ACHN (cell line): ENCODE measurements around the gene GGT5.
A peak's percentile ranks its signal among the peaks of the same experiment; 100 is the strongest.
"Not testable (repeated sequence)": the region's sequence is repeated elsewhere in the genome, so short reads cannot be mapped to it uniquely, and the experiment has no call there.

Experiments used
- DNase-seq: peaks from one replicate; pipeline ENCODE4 v3.0.0-alpha.2; 2015
- in situ Hi-C: cut with HindIII; loops from 2 replicates; pipeline ENCODE4 v1.10.0; 2017; ENCODE audit warnings: low sequenced_read_pairs, low pct_ligation_motif_present, low pct_unique_long_range_greater_than_20kb

Gene GGT5

GRCh38 chr22:24213111-24213510 is 31.8 kb downstream of the GGT5 start:
- in situ Hi-C loops, DNase-seq: not testable (repeated sequence)

GRCh38 chr22:24211716-24212115 is 33.2 kb downstream of the GGT5 start:
- DNase-seq, in situ Hi-C loops: not testable (repeated sequence)

GRCh38 chr22:24210409-24210808 is 34.5 kb downstream of the GGT5 start:
- DNase-seq, in situ Hi-C loops: not testable (repeated sequence)

- no peak for DNase-seq
- in situ Hi-C loops: no loop called here
These were observed 35.2 kb downstream of the GGT5 start for GRCh38 chr22:24209687-24210086.

- DNase-seq: no peak
- in situ Hi-C loops: no loop called here
These were observed 35.9 kb downstream of the GGT5 start for GRCh38 chr22:24209016-24209415.

- no peak for DNase-seq
- in situ Hi-C loops: no loop called here
These were observed 36.7 kb downstream of the GGT5 start for GRCh38 chr22:24208012-24208749.

GRCh38 chr22:24207264-24208011 is 37.4 kb downstream of the GGT5 start:
- in situ Hi-C loops: no loop called here
- no peak for DNase-seq

GRCh38 chr22:24206460-24207263 is 38.2 kb downstream of the GGT5 start:
- in situ Hi-C loops, DNase-seq: not testable (repeated sequence)

- in situ Hi-C loops: no loop called here
- DNase-seq: no peak
These were observed 39.3 kb downstream of the GGT5 start for GRCh38 chr22:24205438-24206195.

- in situ Hi-C loops, DNase-seq: not testable (repeated sequence)
These were observed 41.0 kb downstream of the GGT5 start for GRCh38 chr22:24203856-24204255.

- no peak for DNase-seq
- in situ Hi-C loops: no loop called here
These were observed 42.9 kb downstream of the GGT5 start for GRCh38 chr22:24201681-24202614.

GRCh38 chr22:24200619-24201212 is 44.2 kb downstream of the GGT5 start:
- in situ Hi-C loops: no loop called here
- DNase-seq: peak; percentile 24

GRCh38 chr22:24198682-24199052 is 46.2 kb downstream of the GGT5 start:
- in situ Hi-C loops: no loop called here
- DNase-seq: no peak

- in situ Hi-C loops: no loop called here
- no peak for DNase-seq
These were observed 53.0 kb downstream of the GGT5 start for GRCh38 chr22:24191893-24192292.

- in situ Hi-C loops: no loop called here
- no peak for DNase-seq
These were observed 53.5 kb downstream of the GGT5 start for GRCh38 chr22:24191381-24191841.

GRCh38 chr22:24190596-24191208 is 54.2 kb downstream of the GGT5 start:
- in situ Hi-C loops: no loop called here
- DNase-seq: no peak

- in situ Hi-C loops: no loop called here
- DNase-seq: no peak
These were observed 54.7 kb downstream of the GGT5 start for GRCh38 chr22:24190159-24190540.
